PFSK-1 (cell line): Measurements from ENCODE around the gene FYN.

Experiments used
- FOXP2 ChIP-seq: optimal IDR thresholded peaks from 2 replicates; pipeline ENCODE3; 2011; ENCODE audit warnings: borderline replicate concordance, control low read depth, inconsistent platforms; ENCODE audit not compliant: insufficient read depth; ENCODE audit errors: extremely low read length, extremely low read depth
- POLR2AphosphoS5 ChIP-seq: IDR thresholded peaks from 2 replicates; pipeline ENCODE4 v1.6.1; 2012; ENCODE audit warnings: low read depth, mild to moderate bottlenecking, control low read depth, low read length, moderate library complexity
- REST ChIP-seq, 2 experiments: IDR thresholded peaks; 2 replicates each; pipeline versions ENCODE4 v1.6.1 to v1.8.0; 2011 to 2012; ENCODE audit warnings: low read depth in 2 of 2, low read length in 2 of 2, control low read depth in 1 of 2, inconsistent platforms in 1 of 2, mild to moderate bottlenecking in 1 of 2, moderate library complexity in 1 of 2; ENCODE audit not compliant: insufficient read depth in 1 of 2
- SIN3A ChIP-seq: IDR thresholded peaks from 2 replicates; pipeline ENCODE4 v1.6.1; 2012; ENCODE audit warnings: mild to moderate bottlenecking, low read length, moderate library complexity, borderline replicate concordance; ENCODE audit not compliant: insufficient read depth
- TAF1 ChIP-seq: IDR thresholded peaks from 2 replicates; pipeline ENCODE4 v1.6.1; 2012; ENCODE audit warnings: low read length, control low read depth, borderline replicate concordance; ENCODE audit not compliant: insufficient read depth

DNA sequence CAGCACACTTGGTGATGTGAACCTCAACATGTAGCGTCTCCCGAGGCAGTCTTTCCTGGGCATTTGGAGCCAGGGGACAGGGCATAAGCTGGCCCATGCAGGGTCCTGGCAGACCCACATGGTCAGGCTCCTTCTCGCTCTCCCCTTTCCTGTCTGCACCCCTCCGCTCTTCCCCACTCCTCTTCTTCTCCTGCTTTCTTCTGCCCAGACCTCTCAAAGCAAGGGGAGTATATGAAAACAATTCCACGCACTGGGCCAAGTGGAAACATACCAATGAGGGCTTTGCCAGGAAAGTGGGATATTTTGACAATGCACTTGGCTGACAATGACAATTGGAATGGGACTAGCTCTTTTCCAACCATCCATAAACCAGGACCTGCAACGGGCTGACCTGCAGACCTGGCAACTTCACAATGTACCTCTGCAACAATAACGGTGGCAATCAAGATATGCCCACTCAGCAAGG is 208.7 kb downstream of the FYN start:
- no peak for TF ChIP-seq POLR2AphosphoS5
- no peak for TF ChIP-seq SIN3A
- TF ChIP-seq REST (IDR thresholded peaks at IDR 0.05; ENCODE audit: insufficient read depth in 1 of 2, low read depth in 2 of 2, low read length in 2 of 2), result no peak
- no peak for TF ChIP-seq TAF1
- TF ChIP-seq FOXP2, result no peak
